ENCODE measurements around the gene OSBPL10. TPM values are rescaled to one million over a fixed set of nuclear protein-coding genes. Genes with fewer than 3 reads are reported as not detected.

OSBPL10 gene
- total RNA-seq, 1 experiment from 2014 or later: 48.0 TPM

- Histone ChIP-seq H3K4me2 (ENCODE audit: low read length) (no peak overlapping the region), H3K9ac (ENCODE audit: low read length) (no peak overlapping the region), H3K9me3 (ENCODE audit: low read length) (no peaks in the 10 kb centered on the region), H3K36me3 (ENCODE audit: low read depth, low read length) (0 out of 2 replicates have a peak, but pooled peaks cover 3% of the 10 kb centered on the region), H2AFZ (ENCODE audit: low read length) (no peak overlapping the region), H3K27ac (ENCODE audit: low read length) (no peak overlapping the region), H4K20me1 (ENCODE audit: low read length) (0 out of 2 replicates have a peak, but pooled peaks cover 4% of the 10 kb centered on the region), H3K9me2 (replicated peaks; ENCODE audit: low read length) (no peaks in the 10 kb centered on the region), H3K4me1 (ENCODE audit: insufficient read depth, low read length) (peaks cover 12% of the 10 kb centered on the region; the same call in 1 of the 2 replicates), H3K27me3 (ENCODE audit: low read length) (no peaks in the 10 kb centered on the region), H3K4me3 (ENCODE audit: low read length) (no peak overlapping the region), H3F3A (ENCODE audit: low read length, unreplicated experiment) (no peaks in the 10 kb centered on the region), H3K79me2 (ENCODE audit: low read length) (peaks cover 72% of the 10 kb centered on the region)
- TF ChIP-seq EZH2 (IDR thresholded peaks at IDR 0.05; ENCODE audit: low read length, unreplicated experiment) (no peak), EZH2phosphoT487 (IDR thresholded peaks at IDR 0.05; ENCODE audit: borderline replicate concordance, low read length) (no peak)
- TF ChIP-seq, protein P1, sequence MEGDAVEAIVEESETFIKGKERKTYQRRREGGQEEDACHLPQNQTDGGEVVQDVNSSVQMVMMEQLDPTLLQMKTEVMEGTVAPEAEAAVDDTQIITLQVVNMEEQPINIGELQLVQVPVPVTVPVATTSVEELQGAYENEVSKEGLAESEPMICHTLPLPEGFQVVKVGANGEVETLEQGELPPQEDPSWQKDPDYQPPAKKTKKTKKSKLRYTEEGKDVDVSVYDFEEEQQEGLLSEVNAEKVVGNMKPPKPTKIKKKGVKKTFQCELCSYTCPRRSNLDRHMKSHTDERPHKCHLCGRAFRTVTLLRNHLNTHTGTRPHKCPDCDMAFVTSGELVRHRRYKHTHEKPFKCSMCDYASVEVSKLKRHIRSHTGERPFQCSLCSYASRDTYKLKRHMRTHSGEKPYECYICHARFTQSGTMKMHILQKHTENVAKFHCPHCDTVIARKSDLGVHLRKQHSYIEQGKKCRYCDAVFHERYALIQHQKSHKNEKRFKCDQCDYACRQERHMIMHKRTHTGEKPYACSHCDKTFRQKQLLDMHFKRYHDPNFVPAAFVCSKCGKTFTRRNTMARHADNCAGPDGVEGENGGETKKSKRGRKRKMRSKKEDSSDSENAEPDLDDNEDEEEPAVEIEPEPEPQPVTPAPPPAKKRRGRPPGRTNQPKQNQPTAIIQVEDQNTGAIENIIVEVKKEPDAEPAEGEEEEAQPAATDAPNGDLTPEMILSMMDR (conservative IDR thresholded peaks at IDR 0.05; ENCODE audit: low read depth, low read length): no peak
- ATAC-seq (no peak), DNase-seq (no peak)
- no TSS peak for BruUV-seq (replicated peaks)
- ChIA-PET POLR2A (ENCODE audit: unreplicated experiment) (no interaction called here), CTCF (no interaction called here)
- intact Hi-C loops (cut with micrococcal nuclease): no loop called here
These were observed 38.0 kb downstream of the OSBPL10 start for GRCh38 chr3:31943041-31943440.

GRCh38 chr3:31942446-31942845, 38.6 kb downstream of the OSBPL10 start:
- POLR2A ChIA-PET (ENCODE audit: unreplicated experiment): no interaction called here
- intact Hi-C loops (cut with micrococcal nuclease): no loop called here
- CTCF ChIA-PET: no interaction called here
- H4K20me1 ChIP-seq (ENCODE audit: low read length): no peaks in the 10 kb centered on the region
- no peaks in the 10 kb centered on the region for H3K27me3 ChIP-seq (ENCODE audit: low read length)
- BruUV-seq (replicated peaks): no TSS peak
- ATAC-seq: no peak
- no peak overlapping the region for H3K9ac ChIP-seq (ENCODE audit: low read length)
- no peaks in the 10 kb centered on the region for H3F3A ChIP-seq (ENCODE audit: low read length, unreplicated experiment)
- H2AFZ ChIP-seq (ENCODE audit: low read length): no peak overlapping the region
- no peaks in the 10 kb centered on the region for H3K9me3 ChIP-seq (ENCODE audit: low read length)
- no peak for TF ChIP-seq EZH2 (IDR thresholded peaks at IDR 0.05; ENCODE audit: low read length, unreplicated experiment)
- no peak for TF ChIP-seq EZH2phosphoT487 (IDR thresholded peaks at IDR 0.05; ENCODE audit: borderline replicate concordance, low read length)
- TF ChIP-seq, protein P1 (conservative IDR thresholded peaks at IDR 0.05; ENCODE audit: low read depth, low read length): no peak
- H3K27ac ChIP-seq (ENCODE audit: low read length): no peak overlapping the region
- H3K4me3 ChIP-seq (ENCODE audit: low read length): no peak overlapping the region
- no peak overlapping the region for H3K4me2 ChIP-seq (ENCODE audit: low read length)
- DNase-seq: no peak
- H3K4me1 ChIP-seq (ENCODE audit: insufficient read depth, low read length): peaks cover 6% of the 10 kb centered on the region; the same call in 1 of the 2 replicates
- 0 out of 2 replicates have a peak, but pooled peaks cover 3% of the 10 kb centered on the region for H3K36me3 ChIP-seq (ENCODE audit: low read depth, low read length)
- H3K9me2 ChIP-seq (replicated peaks; ENCODE audit: low read length): no peaks in the 10 kb centered on the region
- H3K79me2 ChIP-seq (ENCODE audit: low read length): peaks cover 66% of the 10 kb centered on the region

DNA sequence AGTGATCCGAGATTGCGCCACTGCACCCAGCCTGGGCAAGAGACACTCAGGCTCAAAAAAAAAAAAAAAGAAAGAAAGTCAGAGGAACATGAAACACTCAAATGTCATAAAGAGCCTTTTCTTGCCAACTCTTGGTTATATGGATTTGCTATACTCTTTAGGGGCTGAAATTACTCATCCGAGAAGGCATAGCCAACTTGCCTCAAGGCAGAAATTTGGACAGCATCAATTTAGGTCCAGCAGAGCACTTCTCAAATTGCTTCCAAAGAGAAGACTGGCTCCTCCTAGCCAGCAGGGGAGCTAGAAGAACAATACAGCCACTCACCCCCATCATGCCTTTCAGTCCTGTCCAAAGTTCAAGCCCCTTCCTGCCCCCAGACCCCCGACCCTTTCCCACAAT, 43.8 kb downstream of the OSBPL10 start:
- Histone ChIP-seq H3K27ac (ENCODE audit: low read length) (no peak overlapping the region), H2AFZ (ENCODE audit: low read length) (no peak overlapping the region), H3K9me3 (ENCODE audit: low read length) (no peaks in the 10 kb centered on the region), H3K27me3 (ENCODE audit: low read length) (no peaks in the 10 kb centered on the region), H3K4me1 (ENCODE audit: insufficient read depth, low read length) (peaks cover 22% of the 10 kb centered on the region), H3F3A (ENCODE audit: low read length, unreplicated experiment) (no peaks in the 10 kb centered on the region), H3K36me3 (ENCODE audit: low read depth, low read length) (no peaks in the 10 kb centered on the region), H3K4me3 (ENCODE audit: low read length) (no peak overlapping the region), H4K20me1 (ENCODE audit: low read length) (0 out of 2 replicates have a peak, but pooled peaks cover 10% of the 10 kb centered on the region), H3K79me2 (ENCODE audit: low read length) (peaks cover 46% of the 10 kb centered on the region), H3K9ac (ENCODE audit: low read length) (no peak overlapping the region), H3K9me2 (replicated peaks; ENCODE audit: low read length) (no peaks in the 10 kb centered on the region), H3K4me2 (ENCODE audit: low read length) (no peak overlapping the region)
- CTCF ChIA-PET: interaction anchor here (0.5 kb wide), 1 partner anchor 101 kb away, joined by 3 read pairs; no protein-coding TSS in a partner anchor
- TF ChIP-seq, protein P1 (conservative IDR thresholded peaks at IDR 0.05; ENCODE audit: low read depth, low read length): peak; percentile 40
- no peak for TF ChIP-seq EZH2phosphoT487 (IDR thresholded peaks at IDR 0.05; ENCODE audit: borderline replicate concordance, low read length)
- DNase-seq (peak; percentile 83), ATAC-seq (peak; percentile 66)
- intact Hi-C loops (cut with micrococcal nuclease): no loop called here
- no TSS peak for BruUV-seq (replicated peaks)
- POLR2A ChIA-PET (ENCODE audit: unreplicated experiment): no interaction called here

Measured in PC-3 (cell line).